Activated CD4-positive, alpha-beta T cell treated with anti-CD3 and anti-CD28 coated beads for 36 hours (primary cell): ENCODE results near the gene SOD3. TPM values are rescaled to one million over a fixed set of nuclear protein-coding genes. Genes with fewer than 3 reads are reported as not detected.

ENCODE experiments used
- ATAC-seq: fragments of 200-7000 bp; cut with Tn5 transposase; one replicate; pipeline ENCODE4 v1.10.0; 2021; ENCODE audit warnings: mild to moderate bottlenecking, moderate library complexity
- CTCF ChIA-PET: fragments of 350-600 bp; sonication (Branson Sonifier 250); formaldehyde crosslinking; loops from one replicate; lab custom pipeline; 2021; ENCODE audit warnings: antibody characterized with exemption; lab: Charles Lee
- POLR2A ChIA-PET: fragments of 350-600 bp; sonication (Branson Sonifier 250); formaldehyde crosslinking; loops from one replicate; lab custom pipeline; 2021; ENCODE audit warnings: antibody characterized with exemption, inconsistent platforms; lab: Charles Lee
- DNase-seq: peaks from one replicate; pipeline ENCODE4 v3.0.0-alpha.2; 2020
- H3K27ac Mint-ChIP-seq: one replicate; pipeline ENCODE4 v1.8.0; 2021; ENCODE audit warnings: mixed read lengths
- H3K27me3 Mint-ChIP-seq: one replicate; pipeline ENCODE4 v1.8.0; 2021; ENCODE audit warnings: mixed read lengths
- H3K36me3 Mint-ChIP-seq: one replicate; pipeline ENCODE4 v1.8.0; 2021; ENCODE audit warnings: low read depth, mixed read lengths
- H3K4me1 Mint-ChIP-seq: one replicate; pipeline ENCODE4 v1.8.0; 2021; ENCODE audit warnings: mixed read lengths
- H3K4me3 Mint-ChIP-seq: one replicate; pipeline ENCODE4 v1.8.0; 2021; ENCODE audit warnings: mild to moderate bottlenecking, moderate library complexity, mixed read lengths
- H3K9me3 Mint-ChIP-seq: one replicate; pipeline ENCODE4 v1.8.0; 2021; ENCODE audit warnings: low read depth, mixed read lengths
- intact Hi-C, 2 experiments: fragments of 100-400 bp; cut with DNase I in 1 of 2; cut with micrococcal nuclease in 1 of 2; formaldehyde crosslinking; loops; one replicate each; pipeline versions ENCODE4 v1.14.2 to v1.15.1; 2022 to 2024; cut with DNase I, micrococcal nuclease
- total RNA-seq, 2 experiments: library from RNA; stranded (reverse); gene quantifications; one replicate each; pipeline ENCODE4 v1.2.3, GENCODE V29; 2021

SOD3 gene
- total RNA-seq, 2 experiments from 2014 or later = not detected

- H3K4me1 Mint-ChIP-seq = no peaks in the 10 kb centered on the region
- no peak overlapping the region for H3K4me3 Mint-ChIP-seq
- H3K27ac Mint-ChIP-seq = no peak overlapping the region
- H3K9me3 Mint-ChIP-seq = peaks cover 4% of the 10 kb centered on the region
- CTCF ChIA-PET = no interaction called here
- POLR2A ChIA-PET = no interaction called here
- H3K27me3 Mint-ChIP-seq = peaks cover 4% of the 10 kb centered on the region
- intact Hi-C loops = no loop called here
- DNase-seq (no peak), ATAC-seq (no peak)
- no peaks in the 10 kb centered on the region for H3K36me3 Mint-ChIP-seq
Observed at GRCh38 chr4:24807611-24808010, 12.2 kb downstream of the SOD3 start.

GRCh38 chr4:24808261-24808660, 12.9 kb downstream of the SOD3 start:
- ChIA-PET POLR2A (no interaction called here), CTCF (no interaction called here)
- Mint-ChIP-seq H3K36me3 (no peaks in the 10 kb centered on the region), H3K27me3 (peaks cover 4% of the 10 kb centered on the region), H3K4me3 (no peak overlapping the region), H3K27ac (no peak overlapping the region), H3K9me3 (peaks cover 4% of the 10 kb centered on the region), H3K4me1 (no peaks in the 10 kb centered on the region)
- ATAC-seq (no peak), DNase-seq (no peak)
- intact Hi-C loops = no loop called here

- Mint-ChIP-seq H3K36me3 (no peaks in the 10 kb centered on the region), H3K4me3 (no peak overlapping the region), H3K27me3 (peaks cover 4% of the 10 kb centered on the region), H3K27ac (no peak overlapping the region), H3K9me3 (peaks cover 4% of the 10 kb centered on the region), H3K4me1 (no peaks in the 10 kb centered on the region)
- DNase-seq (no peak), ATAC-seq (no peak)
- intact Hi-C loops = no loop called here
- POLR2A ChIA-PET = no interaction called here
- CTCF ChIA-PET = interaction anchor here (0.6 kb wide), 1 partner anchor 49 kb away, joined by 3 read pairs; no protein-coding TSS in a partner anchor
Observed at GRCh38 chr4:24808955-24809354, 13.6 kb downstream of the SOD3 start.

- CTCF ChIA-PET = interaction anchor here (0.6 kb wide), 1 partner anchor 48 kb away, joined by 3 read pairs; no protein-coding TSS in a partner anchor
- POLR2A ChIA-PET = no interaction called here
- peaks cover 4% of the 10 kb centered on the region for H3K9me3 Mint-ChIP-seq
Observed at GRCh38 chr4:24809376-24809775, 14.0 kb downstream of the SOD3 start.

GRCh38 chr4:24809815-24810405, 14.5 kb downstream of the SOD3 start:
- H3K9me3 Mint-ChIP-seq = peaks cover 4% of the 10 kb centered on the region
- POLR2A ChIA-PET = no interaction called here
- CTCF ChIA-PET = no interaction called here
- H3K27me3 Mint-ChIP-seq = peaks cover 4% of the 10 kb centered on the region
- H3K4me1 Mint-ChIP-seq = no peaks in the 10 kb centered on the region
- no peaks in the 10 kb centered on the region for H3K36me3 Mint-ChIP-seq
- ATAC-seq = no peak
- no peak for DNase-seq
- intact Hi-C loops = no loop called here
- H3K4me3 Mint-ChIP-seq = no peak overlapping the region
- H3K27ac Mint-ChIP-seq = no peak overlapping the region

More at GRCh38 chr4:24809376-24809775, 14.0 kb downstream of the SOD3 start:
- no peaks in the 10 kb centered on the region for H3K4me1 Mint-ChIP-seq
- H3K27me3 Mint-ChIP-seq = peaks cover 4% of the 10 kb centered on the region
- H3K27ac Mint-ChIP-seq = no peak overlapping the region
- DNase-seq (no peak), ATAC-seq (no peak)
- intact Hi-C loops = no loop called here
- no peaks in the 10 kb centered on the region for H3K36me3 Mint-ChIP-seq
- H3K4me3 Mint-ChIP-seq = no peak overlapping the region

GRCh38 chr4:24810871-24811631, 15.7 kb downstream of the SOD3 start:
- intact Hi-C loops = no loop called here
- no peak for DNase-seq
- H3K36me3 Mint-ChIP-seq = no peaks in the 10 kb centered on the region
- ATAC-seq = no peak
- peaks cover 4% of the 10 kb centered on the region for H3K27me3 Mint-ChIP-seq
- no peaks in the 10 kb centered on the region for H3K4me1 Mint-ChIP-seq
- no peak overlapping the region for H3K27ac Mint-ChIP-seq
- H3K9me3 Mint-ChIP-seq = peaks cover 4% of the 10 kb centered on the region
- ChIA-PET POLR2A (no interaction called here), CTCF (no interaction called here)
- H3K4me3 Mint-ChIP-seq = no peak overlapping the region

- H3K4me1 Mint-ChIP-seq = no peaks in the 10 kb centered on the region
- DNase-seq (no peak), ATAC-seq (no peak)
- ChIA-PET POLR2A (no interaction called here), CTCF (no interaction called here)
- intact Hi-C loops = no loop called here
- no peaks in the 10 kb centered on the region for H3K36me3 Mint-ChIP-seq
- peaks cover 2% of the 10 kb centered on the region for H3K27me3 Mint-ChIP-seq
- no peak overlapping the region for H3K4me3 Mint-ChIP-seq
- H3K9me3 Mint-ChIP-seq = peaks cover 4% of the 10 kb centered on the region
- H3K27ac Mint-ChIP-seq = no peak overlapping the region
Observed at GRCh38 chr4:24813732-24814131, 18.4 kb downstream of the SOD3 start.

- peaks cover 2% of the 10 kb centered on the region for H3K27me3 Mint-ChIP-seq
- peaks cover 4% of the 10 kb centered on the region for H3K9me3 Mint-ChIP-seq
- ChIA-PET POLR2A (no interaction called here), CTCF (interaction anchor here (0.5 kb wide), 1 partner anchor 30 kb away, joined by 4 read pairs; no protein-coding TSS in a partner anchor)
- no peak overlapping the region for H3K4me3 Mint-ChIP-seq
- intact Hi-C loops = no loop called here
- no peak overlapping the region for H3K27ac Mint-ChIP-seq
- no peaks in the 10 kb centered on the region for H3K36me3 Mint-ChIP-seq
- DNase-seq (no peak), ATAC-seq (no peak)
- no peaks in the 10 kb centered on the region for H3K4me1 Mint-ChIP-seq
Observed at GRCh38 chr4:24816797-24817196, 21.4 kb downstream of the SOD3 start.

- Mint-ChIP-seq H3K9me3 (no peaks in the 10 kb centered on the region), H3K27ac (no peak overlapping the region), H3K27me3 (no peaks in the 10 kb centered on the region), H3K36me3 (no peaks in the 10 kb centered on the region), H3K4me1 (no peaks in the 10 kb centered on the region), H3K4me3 (no peak overlapping the region)
- ATAC-seq = no peak
- intact Hi-C loops = no loop called here
- CTCF ChIA-PET = no interaction called here
- POLR2A ChIA-PET = no interaction called here
- no peak for DNase-seq
Observed at GRCh38 chr4:24820541-24820940, 25.2 kb downstream of the SOD3 start.

- DNase-seq = no peak
- POLR2A ChIA-PET = no interaction called here
- CTCF ChIA-PET = no interaction called here
- Mint-ChIP-seq H3K36me3 (no peaks in the 10 kb centered on the region), H3K4me3 (no peak overlapping the region), H3K27me3 (peaks cover 4% of the 10 kb centered on the region), H3K4me1 (no peaks in the 10 kb centered on the region), H3K9me3 (no peaks in the 10 kb centered on the region), H3K27ac (no peak overlapping the region)
- no peak for ATAC-seq
- intact Hi-C loops = no loop called here
Observed at GRCh38 chr4:24824720-24825119, 29.3 kb downstream of the SOD3 start.

GRCh38 chr4:24831637-24832036, 36.3 kb downstream of the SOD3 start:
- ChIA-PET POLR2A (no interaction called here), CTCF (interaction anchor here (0.6 kb wide), 1 partner anchor 1873 kb away, joined by 3 read pairs; no protein-coding TSS in a partner anchor)
- H3K4me3 Mint-ChIP-seq = no peak overlapping the region
- H3K36me3 Mint-ChIP-seq = no peaks in the 10 kb centered on the region
- no peak overlapping the region for H3K27ac Mint-ChIP-seq
- intact Hi-C loops = no loop called here
- peaks cover 5% of the 10 kb centered on the region for H3K27me3 Mint-ChIP-seq
- H3K4me1 Mint-ChIP-seq = no peaks in the 10 kb centered on the region
- DNase-seq (no peak), ATAC-seq (no peak)
- no peaks in the 10 kb centered on the region for H3K9me3 Mint-ChIP-seq

- H3K27me3 Mint-ChIP-seq = no peaks in the 10 kb centered on the region
- no peaks in the 10 kb centered on the region for H3K9me3 Mint-ChIP-seq
- no peaks in the 10 kb centered on the region for H3K36me3 Mint-ChIP-seq
- ChIA-PET CTCF (no interaction called here), POLR2A (no interaction called here)
- no peak overlapping the region for H3K27ac Mint-ChIP-seq
- H3K4me1 Mint-ChIP-seq = no peaks in the 10 kb centered on the region
- DNase-seq (no peak), ATAC-seq (no peak)
- no peak overlapping the region for H3K4me3 Mint-ChIP-seq
- intact Hi-C loops = no loop called here
Observed at GRCh38 chr4:24835696-24836095, 40.3 kb downstream of the SOD3 start.
